Body of pancreas (tissue), 4 donors: Measurements from ENCODE around the gene APBA2.

Experiments
- POLR2A ChIP-seq, 3 donors: fragments of 450-650 bp; IDR thresholded peaks; one replicate each; pipeline ENCODE4 v1.6.1; 2016; ENCODE audit warnings: antibody characterized with exemption in 3 of 3, mild to moderate bottlenecking in 2 of 3
- TF ChIP-seq, protein P1 (sequence below), 7 experiments: fragments of 450-650 bp in 4 of 7; fragments of 200-600 bp in 3 of 7; sonication (generic) in 3 of 7; IDR thresholded peaks; one replicate each; pipeline ENCODE4 v1.5.1; 2016 to 2019; ENCODE audit warnings: antibody characterized with exemption in 7 of 7

DNA sequence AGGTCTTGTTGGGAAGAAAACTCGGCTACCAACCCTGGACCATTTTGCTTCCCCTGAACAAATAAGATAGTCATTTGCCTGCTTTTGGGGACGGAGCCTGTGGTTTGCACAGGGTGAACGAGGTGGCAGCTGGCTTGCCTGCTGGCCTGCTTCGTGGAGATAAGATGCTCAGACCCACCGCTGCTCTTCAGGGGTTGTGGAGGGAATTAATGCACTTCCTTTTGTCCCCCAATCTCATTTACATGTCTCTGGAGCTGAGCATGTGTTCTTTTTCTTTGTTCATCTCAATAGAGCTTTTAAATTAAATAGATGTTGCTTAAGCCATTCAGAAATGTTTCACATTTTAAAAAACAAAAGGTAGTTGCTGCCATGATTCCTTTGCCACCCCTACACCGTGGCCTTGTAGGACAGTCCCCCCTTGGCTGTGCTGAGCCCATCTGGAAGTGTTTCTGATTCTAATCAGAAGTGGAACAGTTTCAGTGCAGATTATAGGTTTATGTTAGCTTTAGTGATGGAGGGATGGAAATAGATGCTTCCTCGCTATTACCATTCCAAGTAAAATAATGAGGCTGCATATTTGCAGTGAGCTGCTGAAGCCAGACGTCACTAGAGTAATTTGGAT is 25.6 kb downstream of the APBA2 start:
- TF ChIP-seq, protein P1, sequence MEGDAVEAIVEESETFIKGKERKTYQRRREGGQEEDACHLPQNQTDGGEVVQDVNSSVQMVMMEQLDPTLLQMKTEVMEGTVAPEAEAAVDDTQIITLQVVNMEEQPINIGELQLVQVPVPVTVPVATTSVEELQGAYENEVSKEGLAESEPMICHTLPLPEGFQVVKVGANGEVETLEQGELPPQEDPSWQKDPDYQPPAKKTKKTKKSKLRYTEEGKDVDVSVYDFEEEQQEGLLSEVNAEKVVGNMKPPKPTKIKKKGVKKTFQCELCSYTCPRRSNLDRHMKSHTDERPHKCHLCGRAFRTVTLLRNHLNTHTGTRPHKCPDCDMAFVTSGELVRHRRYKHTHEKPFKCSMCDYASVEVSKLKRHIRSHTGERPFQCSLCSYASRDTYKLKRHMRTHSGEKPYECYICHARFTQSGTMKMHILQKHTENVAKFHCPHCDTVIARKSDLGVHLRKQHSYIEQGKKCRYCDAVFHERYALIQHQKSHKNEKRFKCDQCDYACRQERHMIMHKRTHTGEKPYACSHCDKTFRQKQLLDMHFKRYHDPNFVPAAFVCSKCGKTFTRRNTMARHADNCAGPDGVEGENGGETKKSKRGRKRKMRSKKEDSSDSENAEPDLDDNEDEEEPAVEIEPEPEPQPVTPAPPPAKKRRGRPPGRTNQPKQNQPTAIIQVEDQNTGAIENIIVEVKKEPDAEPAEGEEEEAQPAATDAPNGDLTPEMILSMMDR (IDR thresholded peaks at IDR 0.05) = no peak
- TF ChIP-seq POLR2A (IDR thresholded peaks at IDR 0.05) = no peak
